SK-N-SH treated with all-trans-retinoic acid at 6 μM for 48 hours (cell line): Measurements from ENCODE around the gene DOCK1.

Experiments used
- ATAC-seq: fragments of 200-7000 bp; cut with Tn5 transposase; 3 replicates; pipeline ENCODE4 v1.9.1; 2020; ENCODE audit warnings: mild to moderate bottlenecking, moderate library complexity
- ARNTL ChIP-seq: fragments of 450-650 bp; formaldehyde crosslinking; IDR thresholded peaks from 2 replicates; pipeline ENCODE4 v1.5.0; 2020; ENCODE audit warnings: low read depth, mild to moderate bottlenecking, moderate library complexity, borderline replicate concordance
- CSDC2 ChIP-seq: fragments of 250-450 bp; sonication (Bioruptor Pico); IDR thresholded peaks from 2 replicates; pipeline ENCODE4 v1.5.0; 2020; ENCODE audit warnings: mild to moderate bottlenecking, moderate library complexity
- ESRRG ChIP-seq: fragments of 250-450 bp; sonication (Bioruptor Pico); IDR thresholded peaks from 2 replicates; pipeline ENCODE4 v1.6.1; 2021; ENCODE audit warnings: mild to moderate bottlenecking
- ISL1 ChIP-seq: fragments of 250-450 bp; sonication (Bioruptor Pico); IDR thresholded peaks from 2 replicates; pipeline ENCODE4 v2.1.2; 2022; ENCODE audit warnings: mild to moderate bottlenecking, moderate library complexity
- OSR1 ChIP-seq: fragments of 250-450 bp; sonication (Bioruptor Pico); IDR thresholded peaks from 2 replicates; pipeline ENCODE4 v1.8.0; 2022; ENCODE audit warnings: moderate library complexity, mild to moderate bottlenecking, inconsistent platforms
- PPARA ChIP-seq: fragments of 250-450 bp; sonication (Bioruptor Pico); IDR thresholded peaks from 2 replicates; pipeline ENCODE4 v1.5.0; 2020; ENCODE audit warnings: mild to moderate bottlenecking, borderline replicate concordance
- RARB ChIP-seq: fragments of 250-450 bp; sonication (Bioruptor Pico); IDR thresholded peaks from 2 replicates; pipeline ENCODE4 v1.8.0; 2021; ENCODE audit warnings: mild to moderate bottlenecking, moderate library complexity
- SNAI2 ChIP-seq: fragments of 250-450 bp; sonication (Bioruptor Pico); IDR thresholded peaks from 2 replicates; pipeline ENCODE4 v1.5.0; 2020; ENCODE audit warnings: mild to moderate bottlenecking, moderate library complexity
- TCF4 ChIP-seq: fragments of 250-450 bp; sonication (Bioruptor Pico); IDR thresholded peaks from 2 replicates; pipeline ENCODE4 v1.8.0; 2021; ENCODE audit warnings: mild to moderate bottlenecking, moderate library complexity, borderline replicate concordance
- TOX ChIP-seq: fragments of 250-450 bp; sonication (Bioruptor Pico); IDR thresholded peaks from 2 replicates; pipeline ENCODE4 v1.8.0; 2021; ENCODE audit warnings: mild to moderate bottlenecking, moderate library complexity, borderline replicate concordance
- ZC3H10 ChIP-seq: fragments of 250-450 bp; sonication (Bioruptor Pico); IDR thresholded peaks from 2 replicates; pipeline ENCODE4 v1.5.1; 2021; ENCODE audit warnings: mild to moderate bottlenecking, moderate library complexity
- ZFP30 ChIP-seq: fragments of 450-650 bp; formaldehyde crosslinking; IDR thresholded peaks from 2 replicates; pipeline ENCODE4 v1.5.0; 2022; ENCODE audit warnings: mild to moderate bottlenecking, moderate library complexity
- ZNF565 ChIP-seq: fragments of 450-650 bp; formaldehyde crosslinking; conservative IDR thresholded peaks from 2 replicates; pipeline ENCODE4 v1.5.0; 2020; ENCODE audit warnings: low read depth, mild to moderate bottlenecking, moderate library complexity
- ZNF8 ChIP-seq: fragments of 450-650 bp; formaldehyde crosslinking; IDR thresholded peaks from 2 replicates; pipeline ENCODE4 v1.5.0; 2020; ENCODE audit warnings: mild to moderate bottlenecking, moderate library complexity
- TF ChIP-seq, protein P1 (sequence below): fragments of 250-450 bp; sonication (Bioruptor Pico); IDR thresholded peaks from 2 replicates; pipeline ENCODE4 v1.8.0; 2021; ENCODE audit warnings: low read depth, mild to moderate bottlenecking, moderate library complexity, borderline replicate concordance
- TF ChIP-seq, protein P2 (sequence below): fragments of 250-450 bp; sonication (Bioruptor Pico); IDR thresholded peaks from 2 replicates; pipeline ENCODE4 v1.8.0; 2020; ENCODE audit warnings: mild to moderate bottlenecking, moderate library complexity, borderline replicate concordance
- TF ChIP-seq, protein P3 (sequence below): fragments of 250-450 bp; sonication (Bioruptor Pico); IDR thresholded peaks from 2 replicates; pipeline ENCODE4 v1.5.0; 2020; ENCODE audit warnings: mild to moderate bottlenecking, moderate library complexity
- TF ChIP-seq, protein P4 (sequence below): fragments of 250-450 bp; sonication (Bioruptor Pico); IDR thresholded peaks from 2 replicates; pipeline ENCODE4 v1.5.1; 2021; ENCODE audit warnings: mild to moderate bottlenecking, moderate library complexity
- TF ChIP-seq, protein P5 (sequence below): fragments of 250-450 bp; sonication (Bioruptor Pico); IDR thresholded peaks from 2 replicates; pipeline ENCODE4 v1.5.1; 2020; ENCODE audit warnings: low read depth, mild to moderate bottlenecking, moderate library complexity

The DOCK1 gene

DNA sequence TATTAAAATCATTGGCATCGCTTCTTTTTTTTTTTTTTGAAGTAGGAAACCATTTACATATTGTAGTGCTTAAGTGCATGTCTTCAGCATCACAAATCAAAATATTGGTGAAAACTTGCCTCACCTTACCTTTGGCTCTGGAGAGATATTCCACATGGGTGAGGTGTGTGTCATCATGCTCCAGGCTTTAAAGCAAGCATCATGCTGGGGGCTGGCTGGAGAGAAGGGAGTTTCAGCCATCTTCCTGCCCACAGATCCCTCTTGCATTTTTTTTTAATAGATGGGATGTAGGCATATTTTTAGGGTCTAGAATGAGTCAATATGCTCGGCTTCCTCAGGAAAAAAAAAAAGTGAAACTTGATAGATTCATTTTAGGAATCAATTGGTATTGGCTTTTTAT, 293.5 kb downstream of the DOCK1 start (continued):
- TF ChIP-seq, protein P1, sequence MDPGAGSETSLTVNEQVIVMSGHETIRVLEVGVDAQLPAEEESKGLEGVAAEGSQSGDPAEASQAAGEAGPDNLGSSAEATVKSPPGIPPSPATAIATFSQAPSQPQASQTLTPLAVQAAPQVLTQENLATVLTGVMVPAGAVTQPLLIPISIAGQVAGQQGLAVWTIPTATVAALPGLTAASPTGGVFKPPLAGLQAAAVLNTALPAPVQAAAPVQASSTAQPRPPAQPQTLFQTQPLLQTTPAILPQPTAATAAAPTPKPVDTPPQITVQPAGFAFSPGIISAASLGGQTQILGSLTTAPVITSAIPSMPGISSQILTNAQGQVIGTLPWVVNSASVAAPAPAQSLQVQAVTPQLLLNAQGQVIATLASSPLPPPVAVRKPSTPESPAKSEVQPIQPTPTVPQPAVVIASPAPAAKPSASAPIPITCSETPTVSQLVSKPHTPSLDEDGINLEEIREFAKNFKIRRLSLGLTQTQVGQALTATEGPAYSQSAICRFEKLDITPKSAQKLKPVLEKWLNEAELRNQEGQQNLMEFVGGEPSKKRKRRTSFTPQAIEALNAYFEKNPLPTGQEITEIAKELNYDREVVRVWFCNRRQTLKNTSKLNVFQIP (CRISPR knock-in tag): no peak

DNA sequence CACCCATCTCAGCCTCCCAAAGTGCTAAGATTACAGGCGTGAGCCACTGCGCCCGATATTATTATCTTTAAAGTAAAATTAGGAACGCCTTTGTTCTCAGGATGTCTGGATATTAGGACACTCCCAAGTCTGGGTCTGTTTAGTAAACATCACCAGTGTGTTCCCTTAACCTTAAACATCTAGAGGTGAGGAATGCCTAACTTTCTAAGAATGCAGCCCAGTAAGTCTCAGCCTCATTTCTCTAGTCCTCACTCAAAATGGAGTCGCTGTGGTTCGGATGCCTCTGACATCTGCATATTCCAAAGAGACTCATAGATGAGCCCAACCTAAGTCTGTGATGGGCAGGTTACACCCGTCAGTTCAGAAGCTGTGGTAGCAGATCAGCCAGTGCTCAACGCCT, 295.4 kb downstream of the DOCK1 start:
- TF ChIP-seq ZNF565: no peak
- TF ChIP-seq, protein P2, sequence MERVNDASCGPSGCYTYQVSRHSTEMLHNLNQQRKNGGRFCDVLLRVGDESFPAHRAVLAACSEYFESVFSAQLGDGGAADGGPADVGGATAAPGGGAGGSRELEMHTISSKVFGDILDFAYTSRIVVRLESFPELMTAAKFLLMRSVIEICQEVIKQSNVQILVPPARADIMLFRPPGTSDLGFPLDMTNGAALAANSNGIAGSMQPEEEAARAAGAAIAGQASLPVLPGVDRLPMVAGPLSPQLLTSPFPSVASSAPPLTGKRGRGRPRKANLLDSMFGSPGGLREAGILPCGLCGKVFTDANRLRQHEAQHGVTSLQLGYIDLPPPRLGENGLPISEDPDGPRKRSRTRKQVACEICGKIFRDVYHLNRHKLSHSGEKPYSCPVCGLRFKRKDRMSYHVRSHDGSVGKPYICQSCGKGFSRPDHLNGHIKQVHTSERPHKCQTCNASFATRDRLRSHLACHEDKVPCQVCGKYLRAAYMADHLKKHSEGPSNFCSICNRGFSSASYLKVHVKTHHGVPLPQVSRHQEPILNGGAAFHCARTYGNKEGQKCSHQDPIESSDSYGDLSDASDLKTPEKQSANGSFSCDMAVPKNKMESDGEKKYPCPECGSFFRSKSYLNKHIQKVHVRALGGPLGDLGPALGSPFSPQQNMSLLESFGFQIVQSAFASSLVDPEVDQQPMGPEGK (CRISPR knock-in tag): no peak
- TF ChIP-seq PPARA: no peak
- no peak for TF ChIP-seq CSDC2 (CRISPR knock-in tag)
- TF ChIP-seq RARB (CRISPR knock-in tag): no peak
- TF ChIP-seq, protein P3, sequence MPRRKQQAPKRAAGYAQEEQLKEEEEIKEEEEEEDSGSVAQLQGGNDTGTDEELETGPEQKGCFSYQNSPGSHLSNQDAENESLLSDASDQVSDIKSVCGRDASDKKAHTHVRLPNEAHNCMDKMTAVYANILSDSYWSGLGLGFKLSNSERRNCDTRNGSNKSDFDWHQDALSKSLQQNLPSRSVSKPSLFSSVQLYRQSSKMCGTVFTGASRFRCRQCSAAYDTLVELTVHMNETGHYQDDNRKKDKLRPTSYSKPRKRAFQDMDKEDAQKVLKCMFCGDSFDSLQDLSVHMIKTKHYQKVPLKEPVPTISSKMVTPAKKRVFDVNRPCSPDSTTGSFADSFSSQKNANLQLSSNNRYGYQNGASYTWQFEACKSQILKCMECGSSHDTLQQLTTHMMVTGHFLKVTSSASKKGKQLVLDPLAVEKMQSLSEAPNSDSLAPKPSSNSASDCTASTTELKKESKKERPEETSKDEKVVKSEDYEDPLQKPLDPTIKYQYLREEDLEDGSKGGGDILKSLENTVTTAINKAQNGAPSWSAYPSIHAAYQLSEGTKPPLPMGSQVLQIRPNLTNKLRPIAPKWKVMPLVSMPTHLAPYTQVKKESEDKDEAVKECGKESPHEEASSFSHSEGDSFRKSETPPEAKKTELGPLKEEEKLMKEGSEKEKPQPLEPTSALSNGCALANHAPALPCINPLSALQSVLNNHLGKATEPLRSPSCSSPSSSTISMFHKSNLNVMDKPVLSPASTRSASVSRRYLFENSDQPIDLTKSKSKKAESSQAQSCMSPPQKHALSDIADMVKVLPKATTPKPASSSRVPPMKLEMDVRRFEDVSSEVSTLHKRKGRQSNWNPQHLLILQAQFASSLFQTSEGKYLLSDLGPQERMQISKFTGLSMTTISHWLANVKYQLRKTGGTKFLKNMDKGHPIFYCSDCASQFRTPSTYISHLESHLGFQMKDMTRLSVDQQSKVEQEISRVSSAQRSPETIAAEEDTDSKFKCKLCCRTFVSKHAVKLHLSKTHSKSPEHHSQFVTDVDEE: no peak
- no peak for TF ChIP-seq ZFP30
- no peak for TF ChIP-seq ESRRG (CRISPR knock-in tag)
- no peak for TF ChIP-seq TOX (CRISPR knock-in tag)
- TF ChIP-seq OSR1 (CRISPR knock-in tag): no peak
- TF ChIP-seq, protein P4, sequence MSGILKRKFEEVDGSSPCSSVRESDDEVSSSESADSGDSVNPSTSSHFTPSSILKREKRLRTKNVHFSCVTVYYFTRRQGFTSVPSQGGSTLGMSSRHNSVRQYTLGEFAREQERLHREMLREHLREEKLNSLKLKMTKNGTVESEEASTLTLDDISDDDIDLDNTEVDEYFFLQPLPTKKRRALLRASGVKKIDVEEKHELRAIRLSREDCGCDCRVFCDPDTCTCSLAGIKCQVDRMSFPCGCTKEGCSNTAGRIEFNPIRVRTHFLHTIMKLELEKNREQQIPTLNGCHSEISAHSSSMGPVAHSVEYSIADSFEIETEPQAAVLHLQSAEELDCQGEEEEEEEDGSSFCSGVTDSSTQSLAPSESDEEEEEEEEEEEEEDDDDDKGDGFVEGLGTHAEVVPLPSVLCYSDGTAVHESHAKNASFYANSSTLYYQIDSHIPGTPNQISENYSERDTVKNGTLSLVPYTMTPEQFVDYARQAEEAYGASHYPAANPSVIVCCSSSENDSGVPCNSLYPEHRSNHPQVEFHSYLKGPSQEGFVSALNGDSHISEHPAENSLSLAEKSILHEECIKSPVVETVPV (CRISPR knock-in tag): no peak
- no peak for TF ChIP-seq SNAI2 (CRISPR knock-in tag)
- TF ChIP-seq, all 23 proteins: peak for 0
- no peak for ATAC-seq

DNA sequence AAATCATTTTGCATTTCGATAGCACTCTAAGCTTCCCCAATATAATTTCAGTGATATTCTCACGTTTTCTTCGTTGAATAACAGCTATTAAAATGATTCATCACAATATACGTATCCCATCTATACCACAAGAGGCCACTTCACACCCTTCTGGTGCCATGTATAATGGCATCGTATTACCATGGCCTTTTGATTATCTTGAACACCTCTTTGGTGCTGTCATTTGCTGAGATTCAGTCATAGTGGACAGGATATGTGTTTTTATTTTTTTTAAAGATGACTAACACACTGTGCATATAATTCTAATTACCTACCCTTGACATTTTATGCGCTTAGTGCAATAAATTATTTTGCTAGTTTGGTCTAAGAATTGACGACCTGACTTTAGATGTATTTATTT, 297.8 kb downstream of the DOCK1 start:
- TF ChIP-seq, protein P5, sequence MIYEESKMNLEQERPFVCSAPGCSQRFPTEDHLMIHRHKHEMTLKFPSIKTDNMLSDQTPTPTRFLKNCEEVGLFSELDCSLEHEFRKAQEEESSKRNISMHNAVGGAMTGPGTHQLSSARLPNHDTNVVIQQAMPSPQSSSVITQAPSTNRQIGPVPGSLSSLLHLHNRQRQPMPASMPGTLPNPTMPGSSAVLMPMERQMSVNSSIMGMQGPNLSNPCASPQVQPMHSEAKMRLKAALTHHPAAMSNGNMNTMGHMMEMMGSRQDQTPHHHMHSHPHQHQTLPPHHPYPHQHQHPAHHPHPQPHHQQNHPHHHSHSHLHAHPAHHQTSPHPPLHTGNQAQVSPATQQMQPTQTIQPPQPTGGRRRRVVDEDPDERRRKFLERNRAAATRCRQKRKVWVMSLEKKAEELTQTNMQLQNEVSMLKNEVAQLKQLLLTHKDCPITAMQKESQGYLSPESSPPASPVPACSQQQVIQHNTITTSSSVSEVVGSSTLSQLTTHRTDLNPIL: no peak
- TF ChIP-seq PPARA (no peak), ZC3H10 (CRISPR knock-in tag) (no peak), ARNTL (CRISPR knock-in tag) (no peak), TOX (CRISPR knock-in tag) (no peak), ZNF8 (CRISPR knock-in tag) (no peak)
- no peak for ATAC-seq

DNA sequence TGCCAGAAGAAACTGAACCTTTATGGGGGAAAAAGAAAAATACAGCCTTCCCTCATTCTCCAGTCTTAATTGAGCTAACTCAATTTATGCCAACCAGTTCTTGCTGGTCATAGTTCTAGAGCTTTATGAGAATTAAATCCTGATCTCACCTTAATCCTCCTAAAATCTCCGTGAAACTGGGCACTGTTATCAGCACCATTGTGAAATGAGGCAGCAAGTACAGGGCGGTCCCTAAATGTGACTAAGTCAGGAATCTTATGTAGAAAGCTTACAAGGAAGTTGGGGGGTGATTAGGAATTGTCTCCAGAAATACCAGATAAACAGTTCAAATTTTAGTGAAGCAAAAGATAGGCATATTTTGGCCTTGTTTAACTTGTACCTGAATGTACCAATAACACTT, 301.9 kb downstream of the DOCK1 start:
- no peak for ATAC-seq
- no peak for TF ChIP-seq TCF4 (CRISPR knock-in tag)
- no peak for TF ChIP-seq ZFP30
- no peak for TF ChIP-seq TOX (CRISPR knock-in tag)
- no peak for TF ChIP-seq ZNF565
- TF ChIP-seq SNAI2 (CRISPR knock-in tag): no peak
- TF ChIP-seq ISL1: no peak
- TF ChIP-seq, protein P5: no peak
- TF ChIP-seq, all 23 proteins: peak for 0
